ENCODE data around the gene CPA2. TPM values are rescaled to one million over a fixed set of nuclear protein-coding genes. Genes with fewer than 3 reads are reported as not detected.
"Not testable (repeated sequence)": the region's sequence is repeated elsewhere in the genome, so short reads cannot be mapped to it uniquely, and the experiment has no call there.

CPA2 gene
- total and polyA plus RNA-seq, 8 donors, result 4.1 to 65.8 (median 58.3) TPM; not detected in 1

- no peaks in the 10 kb centered on the region for H3K27me3 ChIP-seq
- DNase-seq, result no peak
- TF ChIP-seq POLR2AphosphoS5 (IDR thresholded peaks at IDR 0.05) (no peak), EP300 (IDR thresholded peaks at IDR 0.05) (no peak), POLR2A (IDR thresholded peaks at IDR 0.05) (no peak), CTCF (IDR thresholded peaks at IDR 0.05) (no peak)
- H3K36me3 ChIP-seq, result no peaks in the 10 kb centered on the region
- 85 to 95% (median 90%) methylated on average over 4 of the region's 4 CpGs for WGBS, 5 donors
- no peak overlapping the region for H3K4me3 ChIP-seq
- H3K27ac ChIP-seq, result no peak overlapping the region
- intact Hi-C loops (cut with DNase I; ENCODE audit: low total_unique reads), result no loop called here
- H3K4me1 ChIP-seq, result no peaks in the 10 kb centered on the region
- H3K9me3 ChIP-seq, result peaks cover 0 to 5% (median 2%) of the 10 kb centered on the region in 4 donors
These were observed 44.9 kb upstream of the CPA2 start for GRCh38 chr7:130221746-130222145.

- DNase-seq, result no peak
- Histone ChIP-seq H3K36me3 (no peaks in the 10 kb centered on the region), H3K9me3 (peaks cover 0 to 5% (median 2%) of the 10 kb centered on the region in 4 donors), H3K27me3 (no peaks in the 10 kb centered on the region), H3K4me1 (peaks cover 0 to 8% (median 2%) of the 10 kb centered on the region in 4 donors), H3K4me3 (no peak overlapping the region), H3K27ac (no peak overlapping the region)
- TF ChIP-seq CTCF (IDR thresholded peaks at IDR 0.05), result no peak
- no peak for TF ChIP-seq POLR2A (IDR thresholded peaks at IDR 0.05)
- no peak for TF ChIP-seq POLR2AphosphoS5 (IDR thresholded peaks at IDR 0.05)
- no peak for TF ChIP-seq EP300 (IDR thresholded peaks at IDR 0.05)
- 6 to 92% (median 81%) methylated on average over 1 of the region's 1 CpG for WGBS, 5 donors
- intact Hi-C loops (cut with DNase I; ENCODE audit: low total_unique reads), result no loop called here
These were observed 43.0 kb upstream of the CPA2 start for GRCh38 chr7:130223646-130224045.

GRCh38 chr7:130224210-130224609, 42.5 kb upstream of the CPA2 start:
- Histone ChIP-seq H3K27ac (no peak overlapping the region), H3K9me3 (peaks cover 0 to 5% (median 2%) of the 10 kb centered on the region in 4 donors), H3K4me3 (no peak overlapping the region), H3K27me3 (no peaks in the 10 kb centered on the region), H3K36me3 (no peaks in the 10 kb centered on the region), H3K4me1 (peaks cover 0 to 8% (median 4%) of the 10 kb centered on the region in 4 donors)
- TF ChIP-seq POLR2A (IDR thresholded peaks at IDR 0.05) (no peak), POLR2AphosphoS5 (IDR thresholded peaks at IDR 0.05) (no peak), CTCF (IDR thresholded peaks at IDR 0.05) (no peak), EP300 (IDR thresholded peaks at IDR 0.05) (no peak)
- DNase-seq, result no peak
- WGBS, 5 donors, result 86 to 91% (median 90%) methylated on average over 5 of the region's 5 CpGs
- intact Hi-C loops (cut with DNase I; ENCODE audit: low total_unique reads), result no loop called here

DNA sequence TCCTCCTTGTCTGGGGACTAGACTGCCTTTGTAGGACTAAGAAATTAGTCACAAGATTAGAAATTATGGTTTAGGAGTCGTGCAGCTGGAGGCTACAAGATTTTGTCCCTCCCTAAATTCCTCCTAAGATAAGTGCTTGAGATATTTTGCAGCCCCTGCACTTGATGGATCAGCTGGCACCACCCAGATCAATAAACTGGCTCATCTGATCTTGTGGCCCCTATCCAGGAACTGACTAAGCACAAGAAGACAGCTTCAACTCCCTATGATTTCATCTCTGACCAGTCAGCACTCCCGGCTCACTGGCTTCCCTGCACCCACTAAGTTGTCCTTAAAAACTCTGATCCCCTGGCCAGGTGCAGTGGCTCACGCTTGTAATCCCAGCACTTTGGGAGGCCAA, 41.7 kb upstream of the CPA2 start:
- WGBS, 5 donors, result 63 to 84% (median 66%) methylated on average over 3 of the region's 3 CpGs
- H3K4me3 ChIP-seq; H3K4me1 ChIP-seq; intact Hi-C loops (cut with DNase I; ENCODE audit: low total_unique reads); H3K9me3 ChIP-seq; DNase-seq; H3K27ac ChIP-seq; H3K36me3 ChIP-seq; H3K27me3 ChIP-seq: not testable (repeated sequence)

DNA sequence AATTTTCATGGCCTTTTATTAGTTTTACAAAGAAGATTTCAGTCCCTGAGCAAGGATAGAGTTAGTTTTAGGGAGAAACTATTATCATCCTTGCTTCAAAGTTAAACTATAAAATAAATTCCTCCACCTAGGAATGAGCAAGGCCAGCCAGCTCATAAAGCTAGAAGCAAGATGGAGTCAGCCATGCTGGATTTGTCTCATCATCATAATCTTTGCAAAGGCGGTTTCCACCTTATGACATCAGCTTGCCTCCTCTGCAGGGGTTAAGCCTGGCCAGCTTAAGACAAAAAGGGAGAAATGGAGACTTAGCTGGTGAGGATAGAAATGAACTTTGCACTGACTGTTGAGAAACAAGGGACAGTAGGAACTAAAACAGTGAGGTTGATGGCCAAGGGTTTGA, 40.3 kb upstream of the CPA2 start:
- TF ChIP-seq POLR2AphosphoS5 (IDR thresholded peaks at IDR 0.05) (no peak), POLR2A (IDR thresholded peaks at IDR 0.05) (no peak), EP300 (IDR thresholded peaks at IDR 0.05) (no peak), CTCF (IDR thresholded peaks at IDR 0.05) (no peak)
- no peak overlapping the region for H3K27ac ChIP-seq
- no peaks in the 10 kb centered on the region for H3K27me3 ChIP-seq
- 93 to 100% (median 97%) methylated on average over 1 of the region's 1 CpG for WGBS, 5 donors
- H3K36me3 ChIP-seq, result no peaks in the 10 kb centered on the region
- DNase-seq, result no peak
- H3K4me1 ChIP-seq, result peaks cover 0 to 8% (median 4%) of the 10 kb centered on the region in 4 donors
- H3K9me3 ChIP-seq, result peaks cover 0 to 5% (median 2%) of the 10 kb centered on the region in 4 donors
- intact Hi-C loops (cut with DNase I; ENCODE audit: low total_unique reads), result no loop called here
- no peak overlapping the region for H3K4me3 ChIP-seq
